ENCODE data around the gene B4GAT1.
"Not testable (repeated sequence)": the region's sequence is repeated elsewhere in the genome, so short reads cannot be mapped to it uniquely, and the experiment has no call there.

GRCh38 chr11:66373690-66374287 is 26.4 kb upstream of the B4GAT1 start:
- TF ChIP-seq CTCF (IDR thresholded peaks at IDR 0.05; ENCODE audit: low read depth, low read length); EZH2phosphoT487 (IDR thresholded peaks at IDR 0.05; ENCODE audit: low read depth): not testable (repeated sequence)

All from OCI-LY3 (cell line).